HepG2 (cell line): ENCODE results near the gene ABI2. TPM values are rescaled to one million over a fixed set of nuclear protein-coding genes. Genes with fewer than 3 reads are reported as not detected.

ENCODE experiments used
- ATAC-seq: fragments of 200-7000 bp; cut with Tn5 transposase; 3 replicates; pipeline ENCODE4 v1.9.1; 2020; ENCODE audit warnings: mild to moderate bottlenecking, moderate library complexity
- BruUV-seq: library from RNA; stranded (reverse); fragments of 400-500 nt; replicated peaks from 2 replicates; lab custom pipeline; 2021; lab: Mats Ljungman, UMichigan
- CTCF ChIA-PET: fragments of 300-600 bp; formaldehyde crosslinking; extraction: SDS; loops from one replicate; lab custom pipeline; 2021; ENCODE audit warnings: low total read pairs, inconsistent platforms, low intra/inter-chr PET ratio; lab: Yijun Ruan, JAX
- POLR2A ChIA-PET: fragments of 350-600 bp; sonication (Branson Sonifier 250); formaldehyde crosslinking; loops from one replicate; lab custom pipeline; 2020; ENCODE audit warnings: antibody characterized with exemption, inconsistent platforms; lab: Yijun Ruan, JAX
- DNase-seq: peaks from one replicate; pipeline ENCODE4 v3.0.0-alpha.2; 2015; ENCODE audit warnings: low spot score
- FAIRE-seq: peaks from 3 replicates; lab custom pipeline; 2011; peaks lifted over from hg19 to GRCh38; lab: Jason Lieb, UNC
- H2AFZ ChIP-seq: one replicate; pipeline ENCODE4 v1.6.1; 2011; ENCODE audit warnings: low read length, inconsistent platforms
- H3K27ac ChIP-seq: fragments of 300-600 bp; 3 replicates; pipeline ENCODE4 v1.8.0; 2011; ENCODE audit warnings: mixed run types, mild to moderate bottlenecking, mixed read lengths, low read length, inconsistent platforms; ENCODE audit not compliant: insufficient read depth; ENCODE audit errors: extremely low read length
- H3K27me3 ChIP-seq, 2 experiments: fragments of 200-600 bp in 1 of 2; 2 replicates in 1 of 2; 3 replicates in 1 of 2; pipeline versions ENCODE4 v1.6.0 to v1.8.0; 2011; ENCODE audit warnings: low read length in 2 of 2, mild to moderate bottlenecking in 2 of 2, moderate library complexity in 2 of 2, inconsistent platforms in 1 of 2; ENCODE audit not compliant: insufficient read depth in 2 of 2, control insufficient read depth in 1 of 2
- H3K36me3 ChIP-seq, 2 experiments: fragments of 200-600 bp in 1 of 2; replicated peaks in 1 of 2; 2 replicates in 1 of 2; 3 replicates in 1 of 2; pipeline versions ENCODE4 v1.5.1 to v1.8.0; 2011; ENCODE audit warnings: low read length in 2 of 2, inconsistent platforms in 1 of 2; ENCODE audit not compliant: insufficient read depth in 2 of 2, control insufficient read depth in 1 of 2
- H3K4me1 ChIP-seq: 2 replicates; pipeline ENCODE4 v1.5.1; 2012; ENCODE audit warnings: low read length, inconsistent platforms; ENCODE audit not compliant: insufficient read depth
- H3K4me2 ChIP-seq: 2 replicates; pipeline ENCODE4 v1.6.0; 2011; ENCODE audit warnings: low read depth, low read length, inconsistent platforms
- H3K4me3 ChIP-seq, 3 experiments: fragments of 200-600 bp in 1 of 3; sonication (generic), shearing (Covaris generic) in 1 of 3; replicated peaks in 1 of 3; 2 replicates each; pipeline ENCODE4 v1.5.1; 2011 to 2016; ENCODE audit warnings: low read length in 3 of 3, inconsistent platforms in 2 of 3, low read depth in 2 of 3, mild to moderate bottlenecking in 2 of 3, control low read depth in 1 of 3, mixed read lengths in 1 of 3; ENCODE audit not compliant: insufficient read depth in 1 of 3
- H3K79me2 ChIP-seq: one replicate; pipeline ENCODE4 v1.6.1; 2011; ENCODE audit warnings: low read length, inconsistent platforms; ENCODE audit not compliant: insufficient read depth
- H3K9ac ChIP-seq: 2 replicates; pipeline ENCODE4 v1.6.0; 2011; ENCODE audit warnings: mild to moderate bottlenecking, low read depth, low read length, inconsistent platforms; ENCODE audit not compliant: insufficient read depth
- H3K9me3 ChIP-seq: 2 replicates; pipeline ENCODE4 v1.5.1; 2012; ENCODE audit warnings: mild to moderate bottlenecking, low read length
- H4K20me1 ChIP-seq: 2 replicates; pipeline ENCODE4 v1.6.0; 2011; ENCODE audit warnings: inconsistent platforms, mild to moderate bottlenecking, low read length, moderate library complexity; ENCODE audit not compliant: insufficient read depth
- ATF7-NPFF ChIP-seq: sonication (generic); formaldehyde crosslinking; IDR thresholded peaks from 2 replicates; pipeline ENCODE4 v1.8.1; 2023; ENCODE audit warnings: mild to moderate bottlenecking, low read depth, missing genetic modification reagents, moderate library complexity
- RAD51 ChIP-seq: fragments of 450-650 bp; IDR thresholded peaks from 2 replicates; pipeline ENCODE4 v1.6.1; 2016; ENCODE audit warnings: borderline replicate concordance
- SRSF4 ChIP-seq: fragments of 200-400 bp; formaldehyde crosslinking; IDR thresholded peaks from one replicate; pipeline ENCODE4 v1.6.1; 2018; ENCODE audit warnings: mild to moderate bottlenecking, low read depth, low read length, moderate library complexity; ENCODE audit not compliant: poor library complexity, severe bottlenecking
- ZMYM2 ChIP-seq: sonication (generic); formaldehyde crosslinking; IDR thresholded peaks from 2 replicates; pipeline ENCODE4 v1.8.0; 2022; ENCODE audit warnings: mild to moderate bottlenecking, missing genetic modification reagents
- ZNF205 ChIP-seq: IDR thresholded peaks from 2 replicates; pipeline ENCODE4 v1.6.1; 2018; ENCODE audit warnings: missing biosample characterization, missing genetic modification reagents
- ZNF441 ChIP-seq: sonication (generic); formaldehyde crosslinking; IDR thresholded peaks from 2 replicates; pipeline ENCODE4 v1.7.0; 2021; ENCODE audit warnings: missing genetic modification reagents, borderline replicate concordance
- ZNF660 ChIP-seq: sonication (generic); formaldehyde crosslinking; IDR thresholded peaks from 2 replicates; pipeline ENCODE4 v1.5.1; 2020; ENCODE audit warnings: mild to moderate bottlenecking, low read depth, missing genetic modification reagents, borderline replicate concordance
- ZNF772 ChIP-seq: sonication (generic); formaldehyde crosslinking; IDR thresholded peaks from 2 replicates; pipeline ENCODE4 v1.5.0; 2020; ENCODE audit warnings: mild to moderate bottlenecking, missing genetic modification reagents
- ZNF839 ChIP-seq: sonication (generic); formaldehyde crosslinking; IDR thresholded peaks from 2 replicates; pipeline ENCODE4 v1.4.0; 2020; ENCODE audit warnings: missing genetic modification reagents, mild to moderate bottlenecking, borderline replicate concordance
- ZSCAN20 ChIP-seq: sonication (generic); formaldehyde crosslinking; IDR thresholded peaks from 2 replicates; pipeline ENCODE4 v1.4.0; 2020; ENCODE audit warnings: missing genetic modification reagents, mild to moderate bottlenecking, borderline replicate concordance
- WGBS: methylation state at CpG from one replicate; pipeline ENCODE4 v1.1.6; 2017; ENCODE audit warnings: low lambda C conversion rate; 5-methylcytosine and 5-hydroxymethylcytosine counted together
- in situ Hi-C: cut with HindIII; loops from 2 replicates; pipeline ENCODE4 v1.10.0; 2017; ENCODE audit warnings: low pct_unique_long_range_greater_than_20kb; ENCODE audit not compliant: extremely low pct_ligation_motif_present
- intact Hi-C: fragments of 100-400 bp; cut with micrococcal nuclease; formaldehyde crosslinking; loops from one replicate; pipeline ENCODE4 v1.10.0; 2022; ENCODE audit not compliant: unreplicated experiment
- polyA plus RNA-seq, 8 experiments: library from polyadenylated mRNA; depleted of rRNA in 3 of 8; stranded (reverse) in 7 of 8; unstranded in 1 of 8; fragments of >200 nt; fragmentation: Illumina TruSeq in 4 of 8; extraction: Trizol in 4 of 8; gene quantifications; 2 replicates each; pipeline versions ENCODE4 v1.2.1 to v1.2.3, GENCODE V29; 2011 to 2016; ENCODE audit warnings: low read depth in 4 of 8, missing spikeins in 1 of 8, mixed read lengths in 1 of 8; ENCODE audit not compliant: insufficient read depth in 1 of 8
- total RNA-seq, 5 experiments: library from RNA; depleted of rRNA; stranded (reverse); fragments of >200 nt; fragmentation: Illumina TruSeq; extraction: Trizol; gene quantifications; 2 replicates each; pipeline ENCODE4 v1.2.3, GENCODE V29; 2016; ENCODE audit warnings: low read depth in 1 of 5
- TF ChIP-seq, protein P1 (sequence below): sonication (generic); formaldehyde crosslinking; IDR thresholded peaks from 2 replicates; pipeline ENCODE4 v1.8.0; 2022; ENCODE audit warnings: missing genetic modification reagents, mild to moderate bottlenecking, borderline replicate concordance

The ABI2 gene
- total and polyA plus RNA-seq, 2 of the 13 experiments (the other 11 are each of a cell fraction or from before 2014, with no cell fraction given): 28.4 to 32.4 TPM

DNA sequence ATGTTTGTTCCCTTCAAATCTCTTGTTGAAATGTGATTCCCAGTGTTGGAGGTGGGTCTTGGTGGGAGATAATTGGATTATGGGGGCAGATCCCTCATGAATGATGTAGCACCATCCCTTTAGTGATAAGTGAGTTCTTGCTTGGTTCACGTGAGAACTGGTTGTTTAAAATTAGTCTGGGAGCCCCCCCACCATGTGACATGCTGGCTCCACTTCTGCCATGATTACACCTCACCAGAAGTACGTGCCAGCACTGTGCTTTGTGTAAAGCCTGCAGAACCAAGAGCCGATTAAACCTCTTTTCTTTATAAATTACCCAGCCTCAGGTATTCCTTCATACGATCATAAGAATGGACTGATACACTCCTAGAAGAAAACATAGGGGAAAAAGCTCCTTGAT lies 10.1 kb downstream of the ABI2 start:
- Histone ChIP-seq H3K27me3 (no peaks in the 10 kb centered on the region), H3K4me1 (no peaks in the 10 kb centered on the region), H3K9me3 (no peaks in the 10 kb centered on the region), H3K79me2 (peaks cover 53% of the 10 kb centered on the region), H3K4me2 (no peak overlapping the region), H3K27ac (no peak overlapping the region), H2AFZ (no peak overlapping the region), H3K36me3 (peaks cover 6 to 10% of the 10 kb centered on the region in 2 experiments; a peak in 3 of 5 replicates), H3K9ac (no peak overlapping the region), H4K20me1 (no peaks in the 10 kb centered on the region), H3K4me3 (no peak overlapping the region)
- ChIA-PET CTCF (no interaction called here), POLR2A (no interaction called here)
- DNase-seq: no peak
- no peak for ATAC-seq
- TF ChIP-seq ZMYM2 (CRISPR knock-in tag): no peak
- TF ChIP-seq ZNF660 (CRISPR knock-in tag): no peak
- TF ChIP-seq SRSF4: no peak
- TF ChIP-seq, protein P1, sequence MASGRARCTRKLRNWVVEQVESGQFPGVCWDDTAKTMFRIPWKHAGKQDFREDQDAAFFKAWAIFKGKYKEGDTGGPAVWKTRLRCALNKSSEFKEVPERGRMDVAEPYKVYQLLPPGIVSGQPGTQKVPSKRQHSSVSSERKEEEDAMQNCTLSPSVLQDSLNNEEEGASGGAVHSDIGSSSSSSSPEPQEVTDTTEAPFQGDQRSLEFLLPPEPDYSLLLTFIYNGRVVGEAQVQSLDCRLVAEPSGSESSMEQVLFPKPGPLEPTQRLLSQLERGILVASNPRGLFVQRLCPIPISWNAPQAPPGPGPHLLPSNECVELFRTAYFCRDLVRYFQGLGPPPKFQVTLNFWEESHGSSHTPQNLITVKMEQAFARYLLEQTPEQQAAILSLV: no peak
- no peak for TF ChIP-seq ZNF772 (CRISPR knock-in tag)
- no peak for TF ChIP-seq ZNF205 (CRISPR knock-in tag)
- TF ChIP-seq ATF7-NPFF (CRISPR knock-in tag): no peak
- TF ChIP-seq ZNF441 (CRISPR knock-in tag): no peak
- no peak for TF ChIP-seq RAD51
- no peak for TF ChIP-seq ZNF839 (CRISPR knock-in tag)
- no peak for TF ChIP-seq ZSCAN20 (CRISPR knock-in tag)
- WGBS: 98% methylated on average over 4 of the region's 4 CpGs
- intact Hi-C loops: no loop called here
- in situ Hi-C loops: no loop called here
- no TSS peak for BruUV-seq
- FAIRE-seq: no peak
